Epithelial cell of esophagus (primary cell): ENCODE data around the gene FBXO30.

Experiments
- DNase-seq: peaks from one replicate; pipeline ENCODE4 v3.0.0; 2010; ENCODE audit warnings: low read depth
- H3K4me3 ChIP-seq: 2 replicates; pipeline ENCODE4 v1.5.1; 2011; ENCODE audit warnings: mild to moderate bottlenecking, low read length, control low read depth
- TF ChIP-seq, protein P1 (sequence below): IDR thresholded peaks from 2 replicates; pipeline ENCODE4 v1.5.1; 2011; ENCODE audit warnings: low read depth, mild to moderate bottlenecking, low read length, control low read depth, inconsistent platforms; ENCODE audit not compliant: insufficient read depth; ENCODE audit errors: missing control alignments

FBXO30 gene

DNA sequence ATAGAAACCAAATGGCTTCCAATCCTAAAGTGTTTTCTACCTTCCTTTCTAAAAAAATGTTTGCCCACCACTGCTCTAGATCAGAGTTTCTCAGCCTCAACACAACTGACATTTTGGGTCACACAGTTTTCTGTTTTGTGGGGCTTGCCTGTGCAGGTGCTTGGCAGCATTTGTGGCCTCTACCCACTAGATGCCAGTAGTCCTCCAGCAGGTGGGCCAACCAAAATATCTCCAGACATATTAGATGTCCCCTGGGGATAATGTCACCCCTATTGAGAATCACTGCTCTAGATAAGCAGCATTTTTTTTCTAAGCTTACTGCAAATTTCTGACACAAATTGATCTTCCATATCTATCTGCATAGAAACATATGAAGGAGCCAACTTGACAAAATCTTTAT is 53.0 kb downstream of the FBXO30 start:
- TF ChIP-seq, protein P1, sequence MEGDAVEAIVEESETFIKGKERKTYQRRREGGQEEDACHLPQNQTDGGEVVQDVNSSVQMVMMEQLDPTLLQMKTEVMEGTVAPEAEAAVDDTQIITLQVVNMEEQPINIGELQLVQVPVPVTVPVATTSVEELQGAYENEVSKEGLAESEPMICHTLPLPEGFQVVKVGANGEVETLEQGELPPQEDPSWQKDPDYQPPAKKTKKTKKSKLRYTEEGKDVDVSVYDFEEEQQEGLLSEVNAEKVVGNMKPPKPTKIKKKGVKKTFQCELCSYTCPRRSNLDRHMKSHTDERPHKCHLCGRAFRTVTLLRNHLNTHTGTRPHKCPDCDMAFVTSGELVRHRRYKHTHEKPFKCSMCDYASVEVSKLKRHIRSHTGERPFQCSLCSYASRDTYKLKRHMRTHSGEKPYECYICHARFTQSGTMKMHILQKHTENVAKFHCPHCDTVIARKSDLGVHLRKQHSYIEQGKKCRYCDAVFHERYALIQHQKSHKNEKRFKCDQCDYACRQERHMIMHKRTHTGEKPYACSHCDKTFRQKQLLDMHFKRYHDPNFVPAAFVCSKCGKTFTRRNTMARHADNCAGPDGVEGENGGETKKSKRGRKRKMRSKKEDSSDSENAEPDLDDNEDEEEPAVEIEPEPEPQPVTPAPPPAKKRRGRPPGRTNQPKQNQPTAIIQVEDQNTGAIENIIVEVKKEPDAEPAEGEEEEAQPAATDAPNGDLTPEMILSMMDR = no peak
- DNase-seq = no peak
- H3K4me3 ChIP-seq = no peak overlapping the region

DNA sequence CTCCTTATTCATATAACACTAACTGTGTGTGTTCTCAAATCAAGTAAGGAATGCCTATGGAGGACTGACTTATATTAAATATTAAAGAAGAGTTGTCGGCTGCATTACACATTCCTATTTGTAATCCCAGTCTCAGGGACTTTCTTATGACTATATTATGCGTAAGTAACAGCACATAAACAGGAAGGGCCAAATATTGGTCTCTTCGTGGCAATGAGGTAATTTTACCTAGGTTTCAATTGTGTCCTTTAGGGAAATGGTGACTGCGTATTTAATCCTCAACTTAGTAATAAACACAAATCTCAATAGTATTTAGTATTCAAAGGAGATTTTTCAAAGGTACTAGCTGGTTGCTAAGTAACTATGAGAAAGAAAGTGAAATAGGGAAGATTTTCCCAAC is 56.5 kb downstream of the FBXO30 start:
- TF ChIP-seq, protein P1 = no peak
- H3K4me3 ChIP-seq = no peak overlapping the region
- DNase-seq = peak; percentile 28

DNA sequence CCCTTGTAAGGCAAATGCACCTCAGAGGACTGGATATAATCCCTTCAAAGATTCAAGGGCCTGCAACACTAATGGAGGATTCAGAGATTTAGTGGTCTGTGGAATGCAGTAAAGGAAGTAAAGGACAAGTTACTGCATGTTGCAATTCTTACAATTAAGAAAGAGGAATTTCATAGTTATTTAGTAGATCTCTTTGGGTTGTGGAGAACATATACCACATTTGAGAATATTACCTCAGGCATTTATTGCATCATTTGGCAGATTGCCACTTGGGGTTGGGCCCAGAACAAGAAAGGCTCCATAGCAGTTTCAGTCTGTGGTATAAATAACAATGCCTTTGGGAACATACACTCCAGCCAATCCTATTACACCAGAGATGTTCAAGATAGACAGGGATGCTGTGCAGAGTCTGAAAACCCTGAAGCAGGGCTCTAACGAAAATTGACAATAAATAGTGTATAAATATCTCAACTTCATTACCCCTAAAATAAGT is 58.4 kb downstream of the FBXO30 start:
- no peak overlapping the region for H3K4me3 ChIP-seq
- TF ChIP-seq, protein P1 = no peak
- peak; percentile 95 for DNase-seq

DNA sequence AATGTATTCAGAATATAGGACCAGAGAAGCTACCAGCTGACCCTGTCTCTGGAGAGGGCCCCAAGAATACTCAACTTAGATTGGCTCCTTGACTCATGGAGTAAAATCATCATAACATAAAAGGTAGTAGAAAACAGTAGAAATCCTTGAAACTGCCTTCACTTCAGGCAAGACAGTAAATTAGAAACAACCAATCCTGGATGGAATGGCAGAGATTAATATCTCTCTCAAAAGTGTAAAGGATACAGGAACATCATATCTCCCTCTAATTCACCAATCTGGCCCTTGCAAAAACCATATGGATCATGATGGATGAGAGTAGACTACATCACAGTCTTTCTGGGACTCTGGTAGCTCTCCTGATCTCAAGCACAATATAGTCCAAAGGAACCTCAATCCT is 58.9 kb downstream of the FBXO30 start:
- TF ChIP-seq, protein P1 = no peak
- DNase-seq = no peak

DNA sequence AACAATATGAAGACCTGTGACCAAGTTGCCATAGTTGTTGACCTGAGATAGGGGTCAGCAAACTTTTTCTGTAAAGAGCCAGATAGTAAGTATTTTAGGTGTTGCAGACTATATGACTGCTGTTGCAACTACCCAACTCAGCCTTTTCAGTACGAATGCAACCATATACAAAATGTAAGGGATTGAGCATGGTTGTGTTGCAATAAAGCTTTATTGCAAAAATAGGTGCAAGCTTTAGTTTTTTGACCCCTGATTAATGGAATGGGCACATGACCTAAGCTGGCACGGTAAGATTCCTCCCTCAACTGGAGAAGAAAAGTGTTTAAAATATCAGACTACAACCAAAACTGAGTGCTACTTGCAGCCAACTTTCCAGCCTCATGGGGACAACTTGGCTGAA is 62.0 kb downstream of the FBXO30 start:
- no peak for DNase-seq
- no peak overlapping the region for H3K4me3 ChIP-seq
- TF ChIP-seq, protein P1 = no peak

More for the DNA sequence above, 58.9 kb downstream of the FBXO30 start:
- H3K4me3 ChIP-seq = no peak overlapping the region

DNA sequence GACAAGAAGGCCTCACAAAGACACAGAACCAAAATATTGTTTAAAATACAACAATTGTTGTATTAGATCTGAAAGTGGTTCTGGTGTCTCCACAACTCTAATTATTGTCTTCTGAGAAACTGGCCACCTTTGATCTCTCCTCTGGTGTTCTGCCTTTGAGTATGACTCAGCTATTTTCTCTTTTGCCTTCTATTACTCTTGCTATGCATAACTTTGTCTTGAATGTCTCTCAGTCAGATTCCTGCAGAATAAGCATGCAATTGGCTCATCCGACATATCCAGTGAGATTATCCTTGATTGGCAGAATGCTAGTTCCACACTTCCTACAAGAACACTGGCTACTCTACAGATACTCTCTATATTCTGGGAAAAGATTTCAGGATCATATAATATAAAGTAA is 65.0 kb downstream of the FBXO30 start:
- DNase-seq = peak; percentile 77
- H3K4me3 ChIP-seq = no peak overlapping the region
- TF ChIP-seq, protein P1 = no peak

DNA sequence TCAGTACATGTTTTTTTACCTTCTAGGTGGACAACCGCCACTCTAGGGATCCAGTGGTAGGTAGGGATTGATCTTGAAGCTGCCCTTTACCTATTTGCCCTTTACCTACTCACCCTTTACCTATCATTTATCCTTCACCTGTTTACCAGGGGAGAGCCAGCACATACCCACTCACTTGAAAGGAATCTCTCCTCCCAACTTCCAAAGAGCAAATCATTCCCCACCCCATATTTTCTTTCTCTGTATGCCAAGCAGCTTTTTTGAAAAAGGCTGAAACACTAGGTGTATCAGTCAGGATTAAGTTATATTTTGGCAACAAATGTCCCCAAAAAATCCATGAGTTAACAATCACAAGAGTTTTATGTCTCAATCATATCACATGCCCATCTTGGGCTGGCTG is 68.7 kb downstream of the FBXO30 start:
- peak; percentile 49 for DNase-seq
- TF ChIP-seq, protein P1 = no peak
- H3K4me3 ChIP-seq = no peak overlapping the region
